GM19468 (cell line): Measurements from ENCODE around the gene EPRS1.

Experiments used
- ATAC-seq: cut with Tn5 transposase; IDR thresholded peaks from one replicate; pipeline ENCODE4 v1.9.1; 2021; ENCODE audit warnings: mild to moderate bottlenecking, moderate library complexity, moderate number of reproducible peaks; ENCODE audit not compliant: unreplicated experiment; ENCODE audit errors: extremely low read depth

The EPRS1 gene

DNA sequence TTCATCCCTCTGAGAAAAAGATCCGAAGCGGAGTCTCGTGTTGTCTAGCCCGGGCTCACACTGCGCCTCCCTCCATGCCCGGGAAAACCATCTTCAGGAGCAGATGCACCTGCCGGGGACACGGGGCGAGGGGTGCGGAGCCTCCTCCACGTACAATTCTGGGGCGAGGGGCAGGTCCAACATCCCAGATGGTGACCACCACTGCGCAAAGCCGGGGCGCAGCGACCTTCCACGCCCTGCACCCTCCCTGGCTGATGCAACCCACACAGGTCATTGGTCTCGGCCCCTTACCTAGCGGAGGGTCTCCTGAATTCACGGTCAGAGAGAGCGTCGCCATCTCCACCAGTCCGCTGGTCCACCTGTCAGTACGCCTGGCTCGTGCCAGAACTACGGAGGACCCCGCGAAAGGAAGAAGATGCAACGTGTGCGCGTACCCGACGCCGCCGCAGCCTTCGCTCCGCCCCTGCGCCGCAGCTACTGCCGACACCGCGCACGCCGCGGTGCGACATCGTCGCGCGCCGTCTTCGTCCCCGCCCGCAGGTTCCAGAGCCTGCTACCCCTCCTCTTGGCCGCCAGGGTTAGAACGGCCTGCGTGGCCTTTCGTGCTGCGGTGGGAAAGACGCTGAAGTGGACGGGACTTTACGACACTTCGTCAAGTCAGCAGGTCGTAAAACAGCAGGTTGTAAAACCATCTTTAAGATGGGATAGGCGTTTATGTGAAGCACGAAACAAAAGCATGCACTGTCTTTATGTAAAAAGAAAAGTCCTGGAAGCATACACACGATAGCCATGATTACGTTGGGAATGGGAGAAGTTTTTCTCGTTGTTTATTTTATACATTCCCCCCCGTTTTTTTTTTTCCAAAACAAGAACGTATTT lies at the start of gene EPRS1:
Gene EPRS1 (minus strand): TSS at position 454 of the 879 bp plus-strand sequence. CDS start 117 bp downstream, at position 337.
- peak; percentile 99 for ATAC-seq

DNA sequence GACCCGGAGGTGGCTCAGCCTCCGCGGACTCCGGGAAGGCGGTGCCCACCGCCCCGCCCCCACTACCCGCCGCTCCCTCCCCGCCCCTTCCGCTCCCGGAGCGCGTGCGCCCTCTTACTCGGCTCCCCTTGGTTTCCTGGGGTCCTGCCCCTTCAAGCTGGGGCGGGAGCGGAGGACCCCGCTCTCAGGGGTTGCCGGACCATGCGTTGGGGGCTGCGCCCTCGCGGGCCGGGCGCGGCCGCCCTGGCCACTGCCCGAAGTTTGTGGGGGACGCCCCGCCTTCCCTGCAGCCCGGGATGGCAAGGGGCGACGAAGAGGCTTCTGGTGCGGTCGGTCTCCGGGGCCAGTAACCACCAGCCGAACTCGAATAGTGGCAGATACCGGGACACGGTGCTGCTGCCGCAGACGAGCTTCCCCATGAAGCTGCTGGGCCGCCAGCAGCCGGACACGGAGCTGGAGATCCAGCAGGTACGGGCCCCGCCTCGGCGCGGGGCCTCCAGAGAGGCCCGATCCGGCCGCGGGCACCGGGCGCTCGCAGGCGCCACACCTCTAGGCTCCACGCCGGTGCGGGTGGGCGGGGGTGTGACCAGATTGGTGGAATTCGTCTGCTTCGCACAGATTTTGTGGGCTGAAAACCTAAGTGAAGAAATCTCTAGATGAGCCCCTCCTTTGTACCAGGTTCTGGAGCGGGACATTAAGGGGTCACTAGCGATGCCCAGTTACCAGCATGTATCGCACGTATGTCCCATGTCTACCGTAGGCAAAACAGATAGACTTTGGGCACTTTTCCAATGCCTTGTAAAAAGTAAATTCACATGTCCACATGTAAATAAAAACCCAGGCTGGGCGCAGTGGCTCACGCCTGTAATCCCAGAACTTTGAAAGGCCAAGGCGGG lies 48.0 kb upstream of the EPRS1 start, which contains the start of gene IARS2:
Gene IARS2 (plus strand): TSS at position 117 of the 896 bp plus-strand sequence. CDS start 85 bp downstream, at position 202.
- peak; percentile 40 for ATAC-seq

DNA sequence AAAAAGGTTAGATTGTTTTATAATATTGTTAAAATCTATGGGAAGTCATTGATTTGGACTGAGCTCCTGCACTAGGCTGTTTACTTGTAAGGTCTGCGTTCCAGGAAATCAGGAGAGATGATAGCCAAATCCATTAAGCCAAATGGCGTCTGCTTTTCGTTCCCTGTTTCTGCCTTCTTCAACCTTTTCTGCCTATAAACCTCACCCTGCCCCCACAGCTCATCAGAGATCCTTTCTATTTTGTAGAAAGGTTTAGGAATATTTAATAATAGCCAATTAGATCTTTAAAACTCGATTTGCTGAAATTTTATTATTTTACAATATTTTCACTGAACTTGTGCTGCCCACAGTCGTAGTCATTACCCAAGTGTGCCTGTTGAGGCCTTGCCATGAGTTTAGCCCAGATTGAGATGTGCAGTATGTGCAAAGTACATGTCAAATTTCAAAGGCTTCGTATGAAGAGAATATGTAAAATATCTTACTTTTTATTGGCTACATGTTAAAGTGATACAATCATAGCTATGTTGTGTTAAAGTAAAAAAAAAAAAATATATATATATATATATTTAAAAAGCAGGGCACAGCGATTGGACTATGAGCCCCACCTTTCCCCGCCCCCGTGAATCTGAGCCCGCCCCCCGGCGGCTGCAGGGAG lies 47.2 kb upstream of the EPRS1 start:
- no peak for ATAC-seq

DNA sequence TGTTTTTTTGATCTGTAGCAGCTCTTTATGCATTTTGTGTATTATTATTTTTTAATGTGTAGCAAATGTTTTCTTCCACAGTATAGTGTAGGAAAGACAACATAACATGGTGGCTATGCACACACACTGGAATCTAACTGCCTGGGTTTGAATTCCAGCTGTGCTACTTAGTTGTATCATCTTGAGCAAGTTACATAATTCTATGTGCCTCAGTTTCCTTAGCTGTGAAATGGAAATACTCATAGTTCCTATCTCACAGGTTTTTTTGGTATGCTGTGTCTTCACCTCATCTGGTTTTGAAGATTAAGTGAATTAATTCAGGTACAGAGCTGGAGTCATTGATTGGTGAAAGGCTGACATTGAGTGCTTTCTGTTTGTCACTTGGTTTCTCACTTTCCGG lies 46.4 kb upstream of the EPRS1 start:
- ATAC-seq = no peak

DNA sequence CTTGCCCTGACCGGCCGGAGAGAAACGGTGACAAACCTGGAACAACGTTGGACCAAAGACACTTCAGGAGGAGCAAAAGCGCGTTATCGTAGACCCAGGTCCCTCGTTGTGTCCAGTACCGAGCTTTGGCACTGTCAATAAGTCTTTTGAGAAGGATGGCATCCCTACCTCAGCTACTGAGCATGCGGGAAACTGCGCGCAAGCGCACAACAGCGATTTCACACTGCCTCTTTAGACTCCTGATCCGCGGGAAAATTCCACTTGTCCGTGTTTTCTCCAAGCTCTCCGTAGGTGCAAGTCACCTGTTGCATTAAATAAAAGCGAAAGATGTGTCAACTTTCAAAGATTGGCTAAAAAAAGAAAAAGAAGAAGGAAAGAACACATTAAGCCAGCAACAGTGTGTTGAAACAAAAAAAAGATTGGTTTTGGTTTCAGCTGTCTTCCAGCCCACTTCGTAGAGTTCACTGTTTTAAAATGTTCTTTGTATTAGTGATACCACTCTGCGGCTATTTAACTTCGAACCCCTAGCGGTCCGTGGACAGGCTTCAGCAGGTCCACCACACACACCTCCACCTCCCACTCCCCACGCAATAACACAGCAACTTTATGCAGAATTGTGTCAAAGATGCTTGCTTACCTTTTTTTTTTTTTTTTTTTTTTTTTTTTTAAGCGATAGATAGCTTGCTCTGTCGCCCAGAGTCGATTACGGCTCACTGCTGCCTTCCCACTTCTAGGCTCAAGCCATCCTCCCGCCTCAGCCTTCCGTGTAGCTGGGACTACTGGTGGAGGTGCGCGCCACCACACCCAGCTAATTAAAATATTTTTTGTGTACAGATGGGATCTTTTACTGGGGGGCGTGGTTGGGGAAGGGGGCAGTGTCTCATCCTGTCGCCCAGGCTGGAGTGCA lies 43.6 kb upstream of the EPRS1 start, which contains the start of gene BPNT1:
Gene BPNT1 (minus strand): TSS at position 139 of the 907 bp plus-strand sequence. CDS start 9,942 bp downstream, outside the sequence.
- ATAC-seq = peak; percentile 46

DNA sequence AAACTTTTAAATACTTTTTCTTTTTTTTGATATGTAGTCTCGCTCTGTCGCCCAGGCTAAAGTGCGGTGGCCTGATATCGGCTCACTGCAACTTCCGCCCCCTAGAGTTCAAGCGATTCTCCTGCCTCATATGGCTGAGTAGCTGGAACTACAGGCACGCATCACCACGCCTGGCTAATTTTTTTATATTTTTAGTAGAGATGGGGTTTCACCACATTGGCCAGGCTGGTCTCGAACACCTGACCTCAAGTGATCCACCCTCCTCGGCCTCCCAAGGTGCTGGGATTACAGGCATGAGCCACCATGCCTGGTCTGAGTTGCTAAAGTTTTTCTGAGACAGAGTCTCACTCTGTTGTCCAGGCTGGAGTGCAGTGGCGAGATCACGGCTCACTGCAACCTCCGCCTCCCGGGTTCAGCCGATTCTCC lies 40.0 kb upstream of the EPRS1 start:
- peak; percentile 21 for ATAC-seq

DNA sequence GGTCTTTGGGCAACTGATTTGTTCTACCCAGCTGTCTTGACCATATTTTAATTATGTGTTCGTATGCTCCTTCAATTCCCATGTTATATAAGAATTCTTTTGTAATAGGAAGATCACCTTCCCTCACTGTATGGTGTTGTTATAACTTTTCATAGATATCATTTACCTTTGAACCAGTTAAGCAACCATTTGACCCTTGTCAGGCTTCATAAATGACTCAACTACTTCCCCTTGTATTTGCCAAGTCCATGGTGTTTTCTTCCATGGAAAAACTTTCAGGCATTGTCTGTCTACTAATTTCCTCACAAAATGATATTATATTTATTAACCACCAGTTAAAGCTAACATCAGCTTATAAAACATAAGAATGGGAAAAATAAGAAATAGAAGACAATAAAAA lies 38.2 kb upstream of the EPRS1 start:
- no peak for ATAC-seq

DNA sequence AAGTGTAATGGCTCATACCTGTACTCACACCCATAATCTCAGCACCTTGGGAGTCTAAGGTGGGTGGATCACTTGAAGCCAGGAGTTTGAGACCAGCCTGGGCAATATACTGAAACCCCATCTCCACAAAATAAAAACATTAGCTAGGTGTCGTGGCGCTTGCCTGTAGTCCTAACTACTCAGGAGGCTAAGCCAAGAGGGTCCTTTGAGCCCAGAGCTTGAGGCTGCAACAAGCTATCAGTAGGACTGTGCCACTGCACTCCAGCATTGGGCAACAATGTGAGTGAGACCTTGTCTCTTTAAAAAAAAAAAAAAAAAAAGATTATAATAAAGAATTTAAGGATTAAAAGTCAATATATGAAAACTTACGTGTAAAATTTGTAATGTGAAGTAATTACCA lies 31.6 kb upstream of the EPRS1 start:
- no peak for ATAC-seq

DNA sequence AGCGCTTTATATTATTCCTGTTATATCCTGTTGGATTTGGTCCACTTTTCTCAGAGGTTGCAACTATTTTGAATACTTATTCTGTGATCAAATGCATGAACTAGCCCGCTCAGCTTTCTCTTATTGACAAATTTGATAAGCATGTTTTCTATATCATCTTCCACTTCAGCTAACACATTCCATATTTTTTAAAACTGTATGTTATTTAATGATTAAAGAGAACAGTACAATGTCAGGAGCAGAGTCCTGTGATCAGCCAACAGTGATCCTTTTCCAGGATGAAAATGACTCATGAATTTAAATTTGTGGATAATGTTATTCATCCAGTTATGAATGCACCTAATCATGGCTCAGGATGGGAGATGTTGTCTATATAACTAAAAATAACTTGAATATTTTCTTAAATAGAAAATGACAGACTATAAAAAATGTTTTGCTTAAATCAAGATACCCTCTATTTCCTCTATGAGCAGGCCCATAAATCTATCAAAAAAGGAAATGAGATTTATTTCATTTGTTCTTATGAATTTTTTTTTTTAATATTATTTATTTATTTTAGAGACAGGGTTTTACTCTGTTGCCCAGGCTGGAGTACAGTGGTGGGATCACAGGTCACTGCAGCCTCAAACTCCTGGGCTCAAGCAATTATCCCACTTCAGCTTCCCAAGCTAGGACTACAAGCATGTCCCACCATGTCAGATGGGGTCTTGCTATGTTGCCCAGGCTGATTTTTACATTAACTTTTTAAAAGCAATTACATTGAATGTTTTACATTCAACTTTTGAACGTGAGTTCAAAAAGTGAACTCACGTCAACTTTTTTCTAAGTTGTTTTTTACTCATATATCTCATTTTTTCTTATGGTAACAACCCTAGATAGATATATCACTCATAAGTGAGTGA lies 30.8 kb upstream of the EPRS1 start:
- ATAC-seq = no peak

DNA sequence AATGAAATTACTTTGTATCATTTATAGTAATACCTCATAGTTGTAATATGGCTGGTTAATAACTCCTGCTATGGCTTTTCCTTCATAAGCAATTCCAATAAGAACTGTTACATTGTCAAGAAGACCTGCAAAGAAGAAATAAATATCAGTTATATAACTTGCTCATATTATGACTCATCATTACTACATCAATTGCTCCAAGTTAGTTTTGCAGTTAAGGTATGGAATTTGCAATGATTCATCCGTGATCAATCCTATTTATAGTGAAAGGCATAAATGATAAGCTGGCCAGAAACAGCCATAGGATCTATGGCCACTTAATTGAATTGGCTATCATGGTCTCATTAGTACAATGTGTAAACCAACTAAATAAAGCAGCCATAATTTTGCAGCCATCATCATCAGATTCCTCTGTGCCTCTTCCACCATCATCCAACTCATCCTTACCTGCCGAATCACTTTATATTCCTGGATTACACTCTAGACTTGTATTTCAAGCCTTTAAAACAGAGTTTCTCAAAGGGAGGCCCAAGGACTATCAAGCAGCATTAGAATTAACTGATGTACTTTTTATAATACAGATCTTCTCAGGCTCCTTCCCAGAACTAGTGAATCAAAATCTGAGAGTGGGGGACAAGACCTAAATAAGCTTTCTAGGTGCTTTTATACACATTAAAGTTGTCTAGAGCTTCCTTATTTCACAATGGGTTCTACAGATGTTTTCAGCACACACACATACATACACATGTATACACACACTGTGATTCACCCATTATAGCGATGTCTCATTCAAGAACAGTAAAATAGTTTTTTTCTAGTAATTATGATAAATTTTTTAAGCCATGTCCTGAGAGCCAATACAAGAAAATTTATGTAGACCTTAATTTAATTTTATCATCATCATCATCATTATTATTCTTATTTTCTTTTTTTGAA lies 21.2 kb upstream of the EPRS1 start:
- no peak for ATAC-seq

DNA sequence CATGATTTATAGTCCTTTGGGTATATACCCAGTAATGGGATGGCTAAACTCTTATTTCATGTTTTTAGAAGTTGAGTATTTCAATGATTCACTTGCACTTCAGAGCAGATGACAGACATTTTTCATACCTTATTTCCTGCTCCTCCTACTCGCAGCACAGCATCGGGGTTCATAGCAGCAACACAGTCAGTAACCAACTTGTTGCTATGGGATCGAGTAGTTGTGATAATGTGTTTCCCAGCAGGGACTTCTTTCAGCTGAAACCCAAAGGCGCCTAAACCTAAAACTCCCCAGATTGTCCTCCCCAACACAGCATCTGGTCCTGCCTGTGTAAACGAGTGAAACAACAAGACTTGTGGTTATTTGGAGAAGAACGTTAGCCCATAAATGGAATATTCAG lies 16.3 kb upstream of the EPRS1 start:
- no peak for ATAC-seq

DNA sequence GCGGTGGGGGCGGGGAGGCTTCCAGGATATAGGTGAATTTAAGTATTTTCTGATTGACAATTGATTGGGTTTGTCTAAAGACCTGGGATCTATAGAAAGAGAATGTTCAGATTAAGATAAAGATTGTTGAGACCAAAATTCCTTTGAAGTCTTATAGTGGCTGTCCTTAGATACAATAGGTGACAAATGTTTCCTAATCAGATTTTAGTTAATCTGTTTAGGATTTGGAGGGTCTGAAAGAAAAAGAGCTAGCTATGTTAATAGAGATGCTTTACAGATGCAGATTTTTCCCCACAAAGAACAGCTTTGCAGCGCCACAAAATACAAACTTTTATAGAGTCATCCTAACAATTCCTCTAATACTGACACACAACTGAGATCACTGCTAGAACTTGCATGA lies 14.6 kb upstream of the EPRS1 start:
- ATAC-seq = no peak

DNA sequence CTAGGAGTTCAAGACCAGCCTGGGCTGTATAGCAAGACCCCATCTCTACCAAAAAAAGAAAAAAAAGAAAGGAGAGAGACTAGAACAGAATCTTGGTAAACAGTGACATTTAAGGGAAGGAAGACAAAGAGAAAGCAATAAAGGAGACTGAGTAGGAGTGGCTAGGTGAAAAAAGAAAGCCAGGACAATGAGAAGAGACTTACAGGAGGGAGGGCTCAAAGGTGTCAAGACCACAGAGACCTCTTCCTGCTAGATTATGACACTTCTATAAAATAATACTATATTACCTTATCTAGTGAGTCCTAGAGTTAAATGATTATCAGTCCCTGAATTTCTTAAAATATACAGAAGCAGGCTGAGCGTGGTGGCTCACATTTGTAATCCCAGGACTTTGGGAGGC lies 10.1 kb upstream of the EPRS1 start:
- no peak for ATAC-seq

DNA sequence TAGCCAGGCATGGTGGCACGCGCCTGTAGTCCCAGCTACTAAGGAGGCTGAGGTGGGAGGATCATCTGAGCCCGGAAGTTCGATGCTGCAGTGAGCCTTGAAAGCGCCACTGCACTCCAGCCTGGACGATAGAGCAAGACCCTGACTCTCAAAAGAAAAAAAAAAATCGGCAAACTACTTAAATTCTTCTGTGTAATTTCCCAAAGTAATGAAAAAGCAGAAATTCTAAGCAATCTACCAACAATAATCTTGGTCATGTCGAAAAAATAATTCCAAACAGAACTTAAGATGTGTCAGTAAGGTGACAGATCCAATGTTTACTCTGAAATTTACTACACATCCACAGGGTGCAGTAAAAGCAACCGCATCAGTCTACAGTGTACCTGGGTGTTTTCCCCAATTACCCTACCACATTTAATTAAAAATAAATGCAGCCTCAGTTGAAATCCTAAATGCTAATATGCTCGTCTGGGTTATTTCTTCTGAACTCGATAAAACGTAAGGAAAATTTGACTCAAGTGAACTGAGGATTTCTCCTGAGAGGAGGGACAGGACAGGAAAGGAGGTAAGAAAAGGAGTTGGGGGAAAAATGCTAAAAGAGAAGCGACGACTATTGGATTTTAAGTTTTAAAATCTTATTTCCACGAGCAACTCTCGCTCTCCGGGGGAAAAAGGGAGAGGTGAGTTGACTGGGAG lies 801 bp downstream of the EPRS1 start:
- no peak for ATAC-seq

DNA sequence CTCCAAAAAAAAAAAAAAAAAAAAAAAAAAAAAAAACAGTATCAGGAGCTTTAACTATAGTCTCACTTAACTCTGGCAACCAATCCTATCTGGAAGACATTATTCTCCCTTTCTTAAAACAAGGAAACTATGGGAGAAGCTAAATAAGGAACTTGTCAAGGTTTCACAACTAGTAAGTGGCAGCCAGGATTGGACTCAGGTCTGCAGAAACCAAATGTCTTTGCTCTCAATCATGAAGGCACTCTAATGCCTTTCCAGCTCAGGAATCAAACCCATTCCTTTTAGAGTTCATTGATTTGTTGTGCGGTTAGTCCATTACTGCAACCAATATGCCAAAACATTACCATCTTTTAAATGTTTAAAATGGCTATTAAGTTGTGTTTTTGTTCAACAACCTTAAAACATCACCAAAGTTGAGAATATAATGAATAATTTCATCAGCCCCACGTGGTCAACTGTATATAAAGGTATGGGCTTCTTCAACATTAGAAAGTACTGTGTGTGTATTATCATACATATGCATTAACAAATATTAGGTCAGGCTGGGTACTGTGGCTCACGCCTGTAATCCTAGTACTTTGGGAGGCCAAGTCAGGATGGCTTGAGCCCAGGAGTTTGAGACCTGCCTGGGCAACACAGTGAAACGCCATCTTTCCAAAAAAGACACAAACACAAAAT lies 1.5 kb downstream of the EPRS1 start:
- no peak for ATAC-seq

DNA sequence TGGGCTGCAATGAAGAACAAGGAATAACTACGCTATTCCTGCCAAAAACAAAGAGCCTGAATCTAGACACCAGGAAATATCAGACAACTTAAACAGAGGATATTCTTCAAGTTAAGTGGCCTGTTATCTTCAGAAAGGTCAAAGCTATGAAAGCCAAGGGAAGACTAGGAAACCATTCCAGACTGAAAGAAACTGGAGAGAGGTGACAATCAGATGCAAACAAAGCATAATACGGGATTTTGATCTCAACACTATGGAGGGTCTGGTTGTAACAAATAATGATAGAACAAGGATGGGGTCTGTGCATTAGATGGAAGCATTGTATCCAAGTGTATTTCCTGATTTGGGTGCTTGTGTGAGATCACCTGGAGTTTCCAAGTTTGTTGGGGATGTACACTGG lies 2.7 kb downstream of the EPRS1 start:
- no peak for ATAC-seq
